PC-9 (cell line): ENCODE data around the gene SF3B4. TPM values are rescaled to one million over a fixed set of nuclear protein-coding genes. Genes with fewer than 3 reads are reported as not detected.

ENCODE experiments used
- BruUV-seq: library from RNA; stranded (reverse); fragments of 400-500 nt; replicated peaks from 2 replicates; lab custom pipeline; 2021; lab: Mats Ljungman, UMichigan
- CTCF ChIA-PET: fragments of 300-600 bp; sonication (Branson Sonifier 250); formaldehyde crosslinking; loops from one replicate; lab custom pipeline; 2022; ENCODE audit warnings: antibody characterized with exemption; lab: Charles Lee
- POLR2A ChIA-PET: fragments of 300-600 bp; sonication (Branson Sonifier 250); formaldehyde crosslinking; loops from one replicate; lab custom pipeline; 2022; ENCODE audit warnings: antibody characterized with exemption; ENCODE audit not compliant: unreplicated experiment; lab: Charles Lee
- DNase-seq, 2 experiments: peaks; one replicate each; pipeline versions ENCODE4 v3.0.0 to v3.0.0-alpha.2; 2015 to 2022; ENCODE audit warnings: mixed read lengths in 1 of 2
- H2AFZ ChIP-seq: fragments of 200-600 bp; sonication (generic); 2 replicates; pipeline ENCODE4 v1.8.1; 2017; ENCODE audit warnings: antibody characterized with exemption
- H3F3A ChIP-seq: fragments of 200-600 bp; sonication (generic); 2 replicates; pipeline ENCODE4 v1.8.1; 2017; ENCODE audit warnings: antibody characterized with exemption, mild to moderate bottlenecking, low read depth; ENCODE audit not compliant: insufficient read depth
- H3K27ac ChIP-seq: fragments of 200-600 bp; sonication (generic); 2 replicates; pipeline ENCODE4 v1.6.1; 2016; ENCODE audit warnings: mixed run types
- H3K27me3 ChIP-seq: fragments of 200-600 bp; sonication (generic); 2 replicates; pipeline ENCODE4 v1.6.1; 2016; ENCODE audit warnings: low read depth, mixed run types; ENCODE audit not compliant: insufficient read depth
- H3K36me3 ChIP-seq: fragments of 200-600 bp; sonication (generic); 2 replicates; pipeline ENCODE4 v1.6.1; 2016; ENCODE audit warnings: low read depth, mixed run types
- H3K4me1 ChIP-seq: fragments of 200-600 bp; sonication (generic); replicated peaks from 2 replicates; pipeline ENCODE4 v1.6.1; 2016; ENCODE audit warnings: mixed run types; ENCODE audit not compliant: insufficient read depth
- H3K4me2 ChIP-seq: fragments of 200-600 bp; sonication (generic); 2 replicates; pipeline ENCODE4 v1.6.1; 2017; ENCODE audit warnings: mixed run types
- H3K4me3 ChIP-seq: fragments of 200-600 bp; sonication (generic); 2 replicates; pipeline ENCODE4 v1.6.1; 2016; ENCODE audit warnings: mixed run types
- H3K79me2 ChIP-seq: fragments of 200-600 bp; sonication (generic); 2 replicates; pipeline ENCODE4 v1.6.1; 2017; ENCODE audit warnings: low read depth, mixed run types
- H3K9me2 ChIP-seq: fragments of 200-600 bp; sonication (generic); 2 replicates; pipeline ENCODE4 v1.8.1; 2017; ENCODE audit warnings: mild to moderate bottlenecking; ENCODE audit not compliant: insufficient read depth
- H3K9me3 ChIP-seq: fragments of 200-600 bp; sonication (generic); 2 replicates; pipeline ENCODE4 v1.8.1; 2016; ENCODE audit warnings: low read depth; ENCODE audit not compliant: insufficient read depth
- H4K20me1 ChIP-seq: fragments of 200-600 bp; sonication (generic); 2 replicates; pipeline ENCODE4 v1.8.1; 2017; ENCODE audit not compliant: insufficient read depth
- CTCF ChIP-seq: fragments of 200-600 bp; sonication (generic); conservative IDR thresholded peaks from 2 replicates; pipeline ENCODE4 v1.6.1; 2017; ENCODE audit warnings: mixed run types, antibody characterized with exemption, mild to moderate bottlenecking, moderate library complexity
- EZH2 ChIP-seq: fragments of 200-600 bp; sonication (generic); IDR thresholded peaks from 2 replicates; pipeline ENCODE4 v1.8.0; 2017; ENCODE audit warnings: antibody characterized with exemption, low read depth
- intact Hi-C: fragments of 100-400 bp; cut with micrococcal nuclease; formaldehyde crosslinking; loops from one replicate; pipeline ENCODE4 v1.10.0; 2022; ENCODE audit not compliant: unreplicated experiment
- total RNA-seq: library from RNA; stranded (reverse); gene quantifications from 2 replicates; pipeline ENCODE4 v1.2.3, GENCODE V29; 2021

SF3B4 gene
- total RNA-seq, 1 experiment from 2014 or later = 73.1 TPM

DNA sequence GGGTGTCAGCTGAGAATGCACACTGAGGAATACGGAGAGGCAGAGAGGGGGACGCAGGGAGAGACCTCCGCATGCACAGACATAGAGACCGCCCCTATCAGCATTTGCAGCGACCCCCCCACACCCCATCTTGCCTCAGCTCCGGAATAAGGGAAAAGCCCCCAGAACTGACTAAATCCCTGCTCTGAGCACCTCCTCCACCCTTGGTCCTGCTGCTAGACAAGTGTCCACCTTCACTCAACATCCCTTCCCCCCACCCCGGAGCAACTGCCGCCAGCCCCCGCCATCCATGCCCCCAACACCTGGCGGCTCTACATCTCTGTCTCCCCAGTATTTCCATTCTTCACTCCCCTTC is 10.7 kb downstream of the SF3B4 start:
- no peaks in the 10 kb centered on the region for H4K20me1 ChIP-seq
- no peaks in the 10 kb centered on the region for H3K4me1 ChIP-seq
- H3K4me2 ChIP-seq = no peak overlapping the region
- no peak overlapping the region for H2AFZ ChIP-seq
- POLR2A ChIA-PET = no interaction called here
- BruUV-seq = no TSS peak
- no peaks in the 10 kb centered on the region for H3K9me2 ChIP-seq
- H3K36me3 ChIP-seq = no peaks in the 10 kb centered on the region
- no peaks in the 10 kb centered on the region for H3K27me3 ChIP-seq
- no peaks in the 10 kb centered on the region for H3K79me2 ChIP-seq
- intact Hi-C loops = no loop called here
- no peak overlapping the region for H3K27ac ChIP-seq
- H3F3A ChIP-seq = peaks cover 12% of the 10 kb centered on the region; the same call in 1 of the 2 replicates
- DNase-seq = no peak
- no peaks in the 10 kb centered on the region for H3K9me3 ChIP-seq
- TF ChIP-seq CTCF = no peak
- no peak for TF ChIP-seq EZH2
- H3K4me3 ChIP-seq = no peak overlapping the region
- CTCF ChIA-PET = no interaction called here

DNA sequence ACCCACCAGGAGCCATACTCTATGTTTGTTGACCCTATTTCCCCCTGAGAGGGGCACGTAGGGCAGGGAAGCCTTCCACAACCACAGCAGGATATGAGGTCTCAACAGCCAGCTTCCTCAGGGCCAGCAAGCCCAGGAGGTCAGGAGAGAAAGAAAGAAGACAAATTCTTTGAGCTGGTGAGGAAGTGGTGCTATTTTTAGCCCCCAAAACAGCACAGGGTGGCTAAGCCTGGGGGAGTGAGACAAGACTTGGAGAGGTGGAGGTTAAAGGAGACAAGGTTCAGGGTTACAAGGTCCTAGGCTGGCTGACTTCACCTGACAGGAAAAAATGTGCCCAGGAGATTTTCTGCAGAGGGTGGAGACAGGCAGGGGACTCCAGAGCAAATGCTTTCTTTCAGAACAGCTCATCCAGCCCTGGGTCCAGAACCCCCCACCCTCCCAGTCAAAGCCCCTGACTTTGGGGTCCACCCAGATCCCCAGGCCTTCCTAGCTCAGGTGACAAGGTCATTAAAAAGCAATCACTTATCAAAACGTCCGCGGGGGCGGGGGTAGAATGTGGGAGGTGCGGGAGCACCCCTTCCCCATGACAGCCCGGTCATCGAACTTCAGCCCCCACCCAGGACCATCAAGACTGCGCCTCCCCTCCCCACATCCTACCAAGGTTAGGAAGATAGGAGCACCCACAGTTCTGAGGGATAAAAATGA is 11.3 kb downstream of the SF3B4 start:
- no peaks in the 10 kb centered on the region for H3K9me3 ChIP-seq
- CTCF ChIA-PET = no interaction called here
- no peak overlapping the region for H3K4me2 ChIP-seq

GRCh38 chr1:149915429-149916192 is 12.0 kb downstream of the SF3B4 start:
- DNase-seq = no peak
- Histone ChIP-seq H3K4me2 (no peak overlapping the region), H3K36me3 (no peaks in the 10 kb centered on the region), H3K9me2 (no peaks in the 10 kb centered on the region), H3K27ac (no peak overlapping the region), H3K79me2 (no peaks in the 10 kb centered on the region), H3K4me3 (no peak overlapping the region), H3K9me3 (no peaks in the 10 kb centered on the region), H2AFZ (no peak overlapping the region), H3K4me1 (no peaks in the 10 kb centered on the region), H3K27me3 (no peaks in the 10 kb centered on the region), H4K20me1 (no peaks in the 10 kb centered on the region), H3F3A (no peaks in the 10 kb centered on the region)
- intact Hi-C loops = no loop called here
- no peak for TF ChIP-seq EZH2
- TF ChIP-seq CTCF = no peak
- CTCF ChIA-PET = no interaction called here
- BruUV-seq = no TSS peak
- POLR2A ChIA-PET = no interaction called here

More for the DNA sequence above, 11.3 kb downstream of the SF3B4 start:
- BruUV-seq = no TSS peak
- TF ChIP-seq EZH2 = no peak
- TF ChIP-seq CTCF = no peak
- no peaks in the 10 kb centered on the region for H4K20me1 ChIP-seq
- H3K4me3 ChIP-seq = no peak overlapping the region
- H3K27ac ChIP-seq = no peak overlapping the region
- H3K27me3 ChIP-seq = no peaks in the 10 kb centered on the region
- no peaks in the 10 kb centered on the region for H3K4me1 ChIP-seq
- no peaks in the 10 kb centered on the region for H3K36me3 ChIP-seq
- H2AFZ ChIP-seq = no peak overlapping the region
- no peaks in the 10 kb centered on the region for H3K79me2 ChIP-seq
- H3K9me2 ChIP-seq = no peaks in the 10 kb centered on the region
- DNase-seq = no peak
- intact Hi-C loops = no loop called here
- peaks cover 6% of the 10 kb centered on the region; the same call in 1 of the 2 replicates for H3F3A ChIP-seq
- POLR2A ChIA-PET = no interaction called here
